ENCODE results near the gene CCSAP.

GRCh38 chr1:229334716-229335115, 8.1 kb downstream of the CCSAP start:
- TF ChIP-seq, protein P1, sequence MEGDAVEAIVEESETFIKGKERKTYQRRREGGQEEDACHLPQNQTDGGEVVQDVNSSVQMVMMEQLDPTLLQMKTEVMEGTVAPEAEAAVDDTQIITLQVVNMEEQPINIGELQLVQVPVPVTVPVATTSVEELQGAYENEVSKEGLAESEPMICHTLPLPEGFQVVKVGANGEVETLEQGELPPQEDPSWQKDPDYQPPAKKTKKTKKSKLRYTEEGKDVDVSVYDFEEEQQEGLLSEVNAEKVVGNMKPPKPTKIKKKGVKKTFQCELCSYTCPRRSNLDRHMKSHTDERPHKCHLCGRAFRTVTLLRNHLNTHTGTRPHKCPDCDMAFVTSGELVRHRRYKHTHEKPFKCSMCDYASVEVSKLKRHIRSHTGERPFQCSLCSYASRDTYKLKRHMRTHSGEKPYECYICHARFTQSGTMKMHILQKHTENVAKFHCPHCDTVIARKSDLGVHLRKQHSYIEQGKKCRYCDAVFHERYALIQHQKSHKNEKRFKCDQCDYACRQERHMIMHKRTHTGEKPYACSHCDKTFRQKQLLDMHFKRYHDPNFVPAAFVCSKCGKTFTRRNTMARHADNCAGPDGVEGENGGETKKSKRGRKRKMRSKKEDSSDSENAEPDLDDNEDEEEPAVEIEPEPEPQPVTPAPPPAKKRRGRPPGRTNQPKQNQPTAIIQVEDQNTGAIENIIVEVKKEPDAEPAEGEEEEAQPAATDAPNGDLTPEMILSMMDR (conservative IDR thresholded peaks at IDR 0.05; ENCODE audit: low read length), result no peak
- no peak for TF ChIP-seq EZH2phosphoT487 (IDR thresholded peaks at IDR 0.05; ENCODE audit: borderline replicate concordance)

Measured in Loucy (cell line).